ENCODE results near the gene TIMM8B.
A peak's percentile ranks its signal among the peaks of the same experiment; 100 is the strongest.

Gene TIMM8B

DNA sequence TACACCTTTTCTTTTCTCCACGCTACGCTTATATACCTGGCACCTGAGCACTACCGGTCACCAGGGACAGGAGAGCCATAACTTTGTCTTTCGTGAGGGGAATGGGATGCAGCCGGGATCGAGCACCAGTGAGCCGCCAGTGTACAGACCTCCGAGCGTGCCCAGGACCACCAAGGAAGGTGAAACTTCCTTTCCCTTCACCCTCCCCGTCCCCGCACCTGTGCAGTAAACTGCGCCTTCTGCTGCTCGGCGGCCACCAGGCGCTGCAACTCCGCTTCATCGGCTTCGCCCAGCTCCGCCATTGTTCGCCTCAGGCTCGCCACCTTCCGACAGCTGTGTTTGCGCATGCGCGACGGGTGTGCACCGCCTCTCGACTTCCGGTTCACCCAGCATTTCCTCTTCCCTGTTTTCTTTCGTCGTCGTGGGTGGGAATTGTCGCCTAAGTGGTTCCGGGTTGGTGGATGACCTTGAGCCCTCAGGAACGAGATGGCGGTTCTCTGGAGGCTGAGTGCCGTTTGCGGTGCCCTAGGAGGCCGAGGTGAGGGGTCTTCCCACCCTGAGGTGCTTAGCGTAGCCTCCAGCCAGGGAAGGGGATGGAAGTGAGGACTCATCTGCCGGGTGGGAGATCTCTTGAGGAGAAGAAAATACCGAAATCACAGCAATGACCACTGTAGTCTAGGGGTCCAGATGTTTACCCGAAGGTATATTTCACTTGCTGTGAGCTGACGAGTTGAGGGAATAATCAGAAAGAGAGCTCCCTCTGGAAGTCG is at the start of gene TIMM8B, which contains the start of gene SDHD:
TIMM8B (minus strand) TSS at position 335 of the 770 bp plus-strand sequence; CDS start at position 302, 33 bp downstream.
SDHD (plus strand) TSS at position 452 of the 770 bp plus-strand sequence; CDS start at position 487, 35 bp downstream.
- no peak for TF ChIP-seq JUND (IDR thresholded peaks at IDR 0.05; ENCODE audit: low read depth)
- DNase-seq (ENCODE audit: low read depth in 1 of 2, low spot score in 1 of 2), result peak; percentile 85 to 99
- in situ Hi-C loops (cut with HindIII; ENCODE audit: low pct_unique_long_range_greater_than_20kb, low sequenced_read_pairs), result no loop called here

- no peak for TF ChIP-seq JUND (IDR thresholded peaks at IDR 0.05; ENCODE audit: low read depth)
- no peak for DNase-seq (ENCODE audit: low read depth in 1 of 2, low spot score in 1 of 2)
- in situ Hi-C loops (cut with HindIII; ENCODE audit: low pct_unique_long_range_greater_than_20kb, low sequenced_read_pairs), result no loop called here
These were observed 47.9 kb upstream of the TIMM8B start for GRCh38 chr11:112134473-112134872.

- in situ Hi-C loops (cut with HindIII; ENCODE audit: low pct_unique_long_range_greater_than_20kb, low sequenced_read_pairs), result no loop called here
- DNase-seq (ENCODE audit: low read depth in 1 of 2, low spot score in 1 of 2), result no peak
- no peak for TF ChIP-seq JUND (IDR thresholded peaks at IDR 0.05; ENCODE audit: low read depth)
These were observed 46.2 kb upstream of the TIMM8B start for GRCh38 chr11:112132737-112133136.

DNA sequence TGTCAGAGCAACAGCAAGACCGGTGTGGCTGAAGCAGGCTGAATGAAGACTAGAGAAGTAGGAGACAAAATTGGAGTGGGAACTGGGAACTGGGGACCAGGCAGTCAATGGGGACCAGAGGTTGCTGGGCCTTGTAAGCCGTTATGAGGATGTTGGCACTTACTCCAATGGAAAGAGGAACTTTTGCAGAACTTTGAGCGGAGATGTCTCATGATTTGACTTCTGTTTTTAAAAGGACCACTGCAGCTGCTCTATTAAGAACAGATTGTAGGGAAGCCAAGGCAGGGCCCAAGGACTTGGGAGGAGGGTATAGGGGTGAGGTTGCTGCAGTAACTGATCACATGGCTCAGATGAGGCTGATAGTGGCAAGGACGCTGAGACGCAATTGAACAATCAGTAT is 43.1 kb upstream of the TIMM8B start:
- in situ Hi-C loops (cut with HindIII; ENCODE audit: low pct_unique_long_range_greater_than_20kb, low sequenced_read_pairs), result no loop called here
- no peak for DNase-seq (ENCODE audit: low read depth in 1 of 2, low spot score in 1 of 2)

GRCh38 chr11:112128483-112129121 is 42.0 kb upstream of the TIMM8B start:
- in situ Hi-C loops (cut with HindIII; ENCODE audit: low pct_unique_long_range_greater_than_20kb, low sequenced_read_pairs), result no loop called here
- DNase-seq (ENCODE audit: low read depth in 1 of 2, low spot score in 1 of 2), result peak in 1 of 2 experiments; percentile 75

More for the DNA sequence above, 43.1 kb upstream of the TIMM8B start:
- no peak for TF ChIP-seq JUND (IDR thresholded peaks at IDR 0.05; ENCODE audit: low read depth)

GRCh38 chr11:112127056-112127455 is 40.5 kb upstream of the TIMM8B start:
- TF ChIP-seq JUND (IDR thresholded peaks at IDR 0.05; ENCODE audit: low read depth), result no peak
- in situ Hi-C loops (cut with HindIII; ENCODE audit: low pct_unique_long_range_greater_than_20kb, low sequenced_read_pairs), result no loop called here
- no peak for DNase-seq (ENCODE audit: low read depth in 1 of 2, low spot score in 1 of 2)

More at GRCh38 chr11:112128483-112129121, 42.0 kb upstream of the TIMM8B start:
- TF ChIP-seq JUND (IDR thresholded peaks at IDR 0.05; ENCODE audit: low read depth), result no peak

DNA sequence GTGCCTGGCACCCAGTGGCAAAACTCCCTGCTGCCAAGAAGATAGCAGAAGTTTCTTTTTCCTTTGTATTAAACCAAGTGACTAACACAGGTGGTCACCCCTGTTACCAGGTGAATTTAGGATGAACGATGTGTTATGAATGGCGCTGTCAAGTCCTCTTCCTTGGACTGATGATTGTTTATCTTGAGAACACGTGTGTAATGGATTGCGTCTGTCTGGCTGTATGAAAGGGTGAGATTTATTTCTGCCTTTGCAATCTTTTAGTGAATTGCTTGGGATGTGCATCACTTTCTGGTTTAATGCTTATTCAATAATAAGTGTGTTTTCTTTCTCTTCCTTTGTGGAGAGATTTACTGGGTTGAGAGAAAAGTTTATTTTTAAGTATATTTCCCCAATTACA is 36.6 kb upstream of the TIMM8B start:
- no peak for DNase-seq (ENCODE audit: low read depth in 1 of 2, low spot score in 1 of 2)
- in situ Hi-C loops (cut with HindIII; ENCODE audit: low pct_unique_long_range_greater_than_20kb, low sequenced_read_pairs), result no loop called here
- no peak for TF ChIP-seq JUND (IDR thresholded peaks at IDR 0.05; ENCODE audit: low read depth)

DNA sequence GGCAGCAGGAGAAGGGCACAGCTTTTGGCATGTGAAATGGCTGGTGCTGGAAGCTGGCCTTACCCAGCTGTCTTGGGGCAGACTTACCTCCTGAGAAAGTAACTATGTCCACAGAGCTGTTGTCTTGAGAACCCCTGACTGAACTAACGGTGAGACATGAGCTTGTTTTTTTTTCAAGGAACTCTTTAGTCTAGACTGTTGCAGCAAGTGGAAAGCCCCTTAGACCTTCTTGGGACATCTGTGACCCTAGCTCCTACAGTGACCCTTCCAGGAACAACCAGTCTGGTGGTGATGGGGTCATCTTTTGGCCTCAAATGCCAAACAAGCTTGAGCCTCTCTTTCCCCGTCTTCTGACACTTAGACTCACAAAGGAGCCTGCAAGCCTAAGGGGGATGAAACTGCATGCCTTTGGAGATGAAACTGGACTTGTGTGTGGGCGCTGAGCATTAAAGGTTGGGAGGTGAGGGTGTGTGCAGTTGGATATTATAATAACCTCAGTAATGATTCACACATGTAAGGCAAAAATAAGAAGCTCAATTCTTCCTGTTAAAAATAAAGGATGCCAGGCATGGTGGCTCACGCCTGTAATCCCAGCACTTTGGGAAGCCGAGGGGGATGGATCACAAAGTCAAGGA is 35.5 kb upstream of the TIMM8B start:
- DNase-seq (ENCODE audit: low read depth in 1 of 2, low spot score in 1 of 2), result no peak
- no peak for TF ChIP-seq JUND (IDR thresholded peaks at IDR 0.05; ENCODE audit: low read depth)
- in situ Hi-C loops (cut with HindIII; ENCODE audit: low pct_unique_long_range_greater_than_20kb, low sequenced_read_pairs), result no loop called here

- no peak for DNase-seq (ENCODE audit: low read depth in 1 of 2, low spot score in 1 of 2)
- TF ChIP-seq JUND (IDR thresholded peaks at IDR 0.05; ENCODE audit: low read depth), result no peak
- in situ Hi-C loops (cut with HindIII; ENCODE audit: low pct_unique_long_range_greater_than_20kb, low sequenced_read_pairs), result no loop called here
These were observed 31.6 kb upstream of the TIMM8B start for GRCh38 chr11:112118176-112118575.

GRCh38 chr11:112115386-112115785 is 28.8 kb upstream of the TIMM8B start:
- no peak for DNase-seq (ENCODE audit: low read depth in 1 of 2, low spot score in 1 of 2)
- in situ Hi-C loops (cut with HindIII; ENCODE audit: low pct_unique_long_range_greater_than_20kb, low sequenced_read_pairs), result no loop called here

GRCh38 chr11:112114460-112114859 is 27.9 kb upstream of the TIMM8B start:
- TF ChIP-seq JUND (IDR thresholded peaks at IDR 0.05; ENCODE audit: low read depth), result no peak
- in situ Hi-C loops (cut with HindIII; ENCODE audit: low pct_unique_long_range_greater_than_20kb, low sequenced_read_pairs), result no loop called here
- DNase-seq (ENCODE audit: low read depth in 1 of 2, low spot score in 1 of 2), result no peak

More at GRCh38 chr11:112115386-112115785, 28.8 kb upstream of the TIMM8B start:
- TF ChIP-seq JUND (IDR thresholded peaks at IDR 0.05; ENCODE audit: low read depth), result no peak

- TF ChIP-seq JUND (IDR thresholded peaks at IDR 0.05; ENCODE audit: low read depth), result no peak
- in situ Hi-C loops (cut with HindIII; ENCODE audit: low pct_unique_long_range_greater_than_20kb, low sequenced_read_pairs), result no loop called here
- DNase-seq (ENCODE audit: low read depth in 1 of 2, low spot score in 1 of 2), result peak; percentile 39 to 79
These were observed 27.2 kb upstream of the TIMM8B start for GRCh38 chr11:112113539-112114457.

All from T47D (cell line).